Gastroesophageal sphincter (tissue), 3 donors: ENCODE measurements around the gene EFHC1.

ENCODE experiments used
- CTCF ChIP-seq, 4 experiments: fragments of 200-600 bp in 2 of 4; fragments of 450-650 bp in 2 of 4; sonication (generic) in 1 of 4; IDR thresholded peaks; one replicate each; pipeline ENCODE4 v1.5.1; 2017 to 2019; ENCODE audit warnings: antibody characterized with exemption in 4 of 4, mild to moderate bottlenecking in 2 of 4, moderate library complexity in 2 of 4
- POLR2AphosphoS5 ChIP-seq: sonication (generic); formaldehyde crosslinking; IDR thresholded peaks from one replicate; pipeline ENCODE4 v1.6.1; 2017; ENCODE audit warnings: antibody characterized with exemption

GRCh38 chr6:52527436-52527835 lies 107.3 kb downstream of the EFHC1 start:
- TF ChIP-seq POLR2AphosphoS5 = no peak
- no peak for TF ChIP-seq CTCF (IDR thresholded peaks at IDR 0.05)
